SU-DHL-6 (cell line): ENCODE data around the gene JPT1.

Source experiments
- H2AFZ ChIP-seq: fragments of 200-600 bp; sonication (generic); 2 replicates; pipeline ENCODE4 v1.6.1; 2014; ENCODE audit warnings: low read depth, mild to moderate bottlenecking, moderate library complexity, mixed read lengths, antibody characterized with exemption, low read length; ENCODE audit not compliant: severe bottlenecking
- H3F3A ChIP-seq: fragments of 200-600 bp; shearing (Covaris generic); 2 replicates; pipeline ENCODE4 v1.6.0; 2016; ENCODE audit warnings: antibody characterized with exemption, mild to moderate bottlenecking; ENCODE audit not compliant: insufficient read depth
- H3K27ac ChIP-seq: fragments of 200-600 bp; sonication (generic); 2 replicates; pipeline ENCODE4 v1.5.1; 2016; ENCODE audit warnings: low read depth, mild to moderate bottlenecking, low read length, moderate library complexity, mixed read lengths
- H3K27me3 ChIP-seq: fragments of 200-600 bp; sonication (generic), shearing (Covaris generic); 2 replicates; pipeline ENCODE4 v1.6.0; 2014; ENCODE audit warnings: mild to moderate bottlenecking, low read length
- H3K36me3 ChIP-seq: fragments of 200-600 bp; sonication (generic); 2 replicates; pipeline ENCODE4 v1.6.1; 2014; ENCODE audit warnings: mild to moderate bottlenecking, low read length, mixed read lengths
- H3K4me2 ChIP-seq: fragments of 300-600, 200-600 bp; shearing (Covaris generic), sonication (generic); 2 replicates; pipeline ENCODE4 v1.6.0; 2014; ENCODE audit warnings: low read length, low read depth, mild to moderate bottlenecking; ENCODE audit not compliant: poor library complexity, severe bottlenecking
- H3K4me3 ChIP-seq: fragments of 200-600 bp; sonication (generic); 2 replicates; pipeline ENCODE4 v1.5.1; 2014; ENCODE audit warnings: antibody characterized with exemption, low read length, mild to moderate bottlenecking, mixed read lengths; ENCODE audit not compliant: insufficient read depth, poor library complexity, severe bottlenecking
- H3K79me2 ChIP-seq: fragments of 200-600 bp; sonication (generic); 2 replicates; pipeline ENCODE4 v1.6.1; 2014; ENCODE audit warnings: mild to moderate bottlenecking, low read length, moderate library complexity; ENCODE audit not compliant: insufficient read depth
- H3K9ac ChIP-seq: fragments of 200-600 bp; sonication (generic); 2 replicates; pipeline ENCODE4 v1.7.0; 2014; ENCODE audit warnings: mild to moderate bottlenecking, low read length
- H3K9me2 ChIP-seq: fragments of 200-600 bp; sonication (generic); replicated peaks from 2 replicates; pipeline ENCODE4 v1.6.1; 2014; ENCODE audit warnings: low read length; ENCODE audit not compliant: insufficient read depth
- H3K9me3 ChIP-seq: fragments of 200-600 bp; sonication (generic); 2 replicates; pipeline ENCODE4 v1.6.1; 2014; ENCODE audit warnings: low read length, mixed read lengths; ENCODE audit not compliant: insufficient read depth
- H4K20me1 ChIP-seq: fragments of 200-600 bp; sonication (generic); 2 replicates; pipeline ENCODE4 v1.6.1; 2014; ENCODE audit warnings: low read depth, mild to moderate bottlenecking, antibody characterized with exemption, low read length, moderate library complexity, mixed read lengths
- CTCF ChIP-seq: fragments of 200-600 bp; sonication (generic); IDR thresholded peaks from one replicate; pipeline ENCODE4 v1.5.1; 2017; ENCODE audit warnings: antibody characterized with exemption, mild to moderate bottlenecking, low read length, moderate library complexity; ENCODE audit not compliant: insufficient read depth, poor library complexity, severe bottlenecking
- EZH2phosphoT487 ChIP-seq: fragments of 200-600 bp; sonication (generic), shearing (Covaris generic); conservative IDR thresholded peaks from 2 replicates; pipeline ENCODE4 v1.6.1; 2018; ENCODE audit warnings: mild to moderate bottlenecking, antibody characterized with exemption, low read length, moderate library complexity, mixed read lengths

Gene JPT1

GRCh38 chr17:75091855-75092327 is 62.4 kb downstream of the JPT1 start:
- Histone ChIP-seq H3K9ac (no peak overlapping the region), H3K79me2 (no peaks in the 10 kb centered on the region), H3K27me3 (no peaks in the 10 kb centered on the region), H3K4me3 (no peak overlapping the region), H3F3A (no peaks in the 10 kb centered on the region), H3K9me3 (no peaks in the 10 kb centered on the region), H3K36me3 (no peaks in the 10 kb centered on the region), H4K20me1 (no peaks in the 10 kb centered on the region), H3K4me2 (no peak overlapping the region), H3K27ac (no peak overlapping the region), H2AFZ (no peak overlapping the region), H3K9me2 (no peaks in the 10 kb centered on the region)
- TF ChIP-seq CTCF (no peak), EZH2phosphoT487 (no peak)

GRCh38 chr17:75090871-75091854 is 63.1 kb downstream of the JPT1 start:
- H3K79me2 ChIP-seq = no peaks in the 10 kb centered on the region
- H3K27me3 ChIP-seq = no peaks in the 10 kb centered on the region
- no peak for TF ChIP-seq CTCF
- no peak for TF ChIP-seq EZH2phosphoT487
- no peak overlapping the region for H3K9ac ChIP-seq
- no peaks in the 10 kb centered on the region for H3F3A ChIP-seq
- H4K20me1 ChIP-seq = no peaks in the 10 kb centered on the region
- H2AFZ ChIP-seq = no peak overlapping the region
- H3K9me3 ChIP-seq = no peaks in the 10 kb centered on the region
- no peak overlapping the region for H3K27ac ChIP-seq
- H3K36me3 ChIP-seq = no peaks in the 10 kb centered on the region
- H3K4me2 ChIP-seq = no peak overlapping the region
- no peaks in the 10 kb centered on the region for H3K9me2 ChIP-seq
- H3K4me3 ChIP-seq = no peak overlapping the region

GRCh38 chr17:75088465-75089417 is 65.6 kb downstream of the JPT1 start:
- Histone ChIP-seq H4K20me1 (no peaks in the 10 kb centered on the region), H3K79me2 (no peaks in the 10 kb centered on the region), H3K9ac (no peak overlapping the region), H3K27me3 (no peaks in the 10 kb centered on the region), H3K4me3 (no peak overlapping the region), H2AFZ (no peak overlapping the region), H3K36me3 (no peaks in the 10 kb centered on the region), H3K9me3 (no peaks in the 10 kb centered on the region), H3K9me2 (no peaks in the 10 kb centered on the region), H3F3A (no peaks in the 10 kb centered on the region), H3K27ac (no peak overlapping the region), H3K4me2 (no peak overlapping the region)
- no peak for TF ChIP-seq CTCF
- no peak for TF ChIP-seq EZH2phosphoT487
